PC-3 (cell line): ENCODE measurements around the gene HKDC1. TPM values are rescaled to one million over a fixed set of nuclear protein-coding genes. Genes with fewer than 3 reads are reported as not detected.
A peak's percentile ranks its signal among the peaks of the same experiment; 100 is the strongest.
"Not testable (repeated sequence)": the region's sequence is repeated elsewhere in the genome, so short reads cannot be mapped to it uniquely, and the experiment has no call there.

Experiments
- ATAC-seq: fragments of 200-7000 bp; cut with Tn5 transposase; 2 replicates; pipeline ENCODE4 v1.9.1; 2020; ENCODE audit warnings: mild to moderate bottlenecking, moderate library complexity
- Bru-seq: library from RNA; stranded (reverse); fragments of 400-500 nt; gene quantifications from one replicate; lab custom pipeline; 2021; lab: Mats Ljungman, UMichigan
- BruChase-seq, 2 experiments: library from RNA; stranded (reverse); fragments of 400-500 nt; gene quantifications; one replicate each; lab custom pipeline; 2021; lab: Mats Ljungman, UMichigan
- BruUV-seq: library from RNA; stranded (reverse); fragments of 400-500 nt; replicated peaks from 2 replicates; lab custom pipeline; 2021; lab: Mats Ljungman, UMichigan
- CTCF ChIA-PET: fragments of 300-600 bp; sonication (Branson Sonifier 250); formaldehyde crosslinking; loops from one replicate; lab custom pipeline; 2022; ENCODE audit warnings: antibody characterized with exemption; lab: Charles Lee
- POLR2A ChIA-PET: fragments of 300-600 bp; sonication (Branson Sonifier 250); formaldehyde crosslinking; loops from one replicate; lab custom pipeline; 2022; ENCODE audit warnings: antibody characterized with exemption; ENCODE audit not compliant: unreplicated experiment; lab: Charles Lee
- DNase-seq: peaks from one replicate; pipeline ENCODE4 v3.0.0-alpha.2; 2015
- H2AFZ ChIP-seq: fragments of 300-600 bp; sonication (generic); 2 replicates; pipeline ENCODE4 v1.6.0; 2016; ENCODE audit warnings: antibody characterized with exemption, low read length
- H3F3A ChIP-seq: fragments of 300-600 bp; sonication (generic); one replicate; pipeline ENCODE4 v1.6.0; 2017; ENCODE audit warnings: antibody characterized with exemption, low read length, control low read depth, mild to moderate bottlenecking; ENCODE audit not compliant: unreplicated experiment
- H3K27ac ChIP-seq: fragments of 300-600 bp; sonication (generic); 2 replicates; pipeline ENCODE4 v1.5.1; 2016; ENCODE audit warnings: mild to moderate bottlenecking, low read length
- H3K27me3 ChIP-seq: fragments of 300-600 bp; sonication (generic); 2 replicates; pipeline ENCODE4 v1.6.1; 2016; ENCODE audit warnings: low read length, mixed read lengths
- H3K36me3 ChIP-seq: fragments of 300-600 bp; sonication (generic); 2 replicates; pipeline ENCODE4 v1.6.1; 2016; ENCODE audit warnings: low read depth, mixed run types, low read length, mixed read lengths
- H3K4me1 ChIP-seq: fragments of 300-600 bp; sonication (generic); 2 replicates; pipeline ENCODE4 v1.5.1; 2016; ENCODE audit warnings: low read length; ENCODE audit not compliant: insufficient read depth
- H3K4me2 ChIP-seq: fragments of 300-600 bp; sonication (generic); 2 replicates; pipeline ENCODE4 v1.6.0; 2016; ENCODE audit warnings: low read length
- H3K4me3 ChIP-seq: fragments of 300-600 bp; sonication (generic); 2 replicates; pipeline ENCODE4 v1.5.1; 2016; ENCODE audit warnings: mild to moderate bottlenecking, low read length, mixed read lengths
- H3K79me2 ChIP-seq: fragments of 300-600 bp; sonication (generic); 2 replicates; pipeline ENCODE4 v1.6.1; 2017; ENCODE audit warnings: low read length, mixed read lengths
- H3K9ac ChIP-seq: fragments of 300-600 bp; sonication (generic); 2 replicates; pipeline ENCODE4 v1.6.0; 2016; ENCODE audit warnings: mild to moderate bottlenecking, low read length
- H3K9me2 ChIP-seq: fragments of 300-600 bp; sonication (generic); replicated peaks from 2 replicates; pipeline ENCODE4 v1.6.1; 2016; ENCODE audit warnings: mixed run types, low read length, mixed read lengths
- H3K9me3 ChIP-seq: fragments of 300-600 bp; sonication (generic); 2 replicates; pipeline ENCODE4 v1.6.1; 2016; ENCODE audit warnings: low read length, mixed read lengths
- H4K20me1 ChIP-seq: fragments of 300-600 bp; sonication (generic); 2 replicates; pipeline ENCODE4 v1.6.1; 2016; ENCODE audit warnings: low read length, mixed read lengths
- CTCF ChIP-seq: fragments of 300-600 bp; sonication (generic); conservative IDR thresholded peaks from 2 replicates; pipeline ENCODE4 v1.5.1; 2017; ENCODE audit warnings: antibody characterized with exemption, low read depth, mild to moderate bottlenecking, low read length
- EZH2 ChIP-seq: fragments of 300-600 bp; sonication (generic); IDR thresholded peaks from one replicate; pipeline ENCODE4 v1.6.1; 2017; ENCODE audit warnings: antibody characterized with exemption, mild to moderate bottlenecking, low read length; ENCODE audit not compliant: unreplicated experiment
- EZH2phosphoT487 ChIP-seq: fragments of 300-600 bp; sonication (generic); IDR thresholded peaks from 2 replicates; pipeline ENCODE4 v1.6.1; 2018; ENCODE audit warnings: mild to moderate bottlenecking, antibody characterized with exemption, low read length, borderline replicate concordance
- intact Hi-C: fragments of 100-400 bp; cut with micrococcal nuclease; formaldehyde crosslinking; loops from 2 replicates; pipeline ENCODE4 v1.9.0; 2023
- long read RNA-seq: library from polyadenylated mRNA; unstranded; transcript quantifications from one replicate; pipeline ENCODE4 v2.0.0, GENCODE V29; 2021; ENCODE audit not compliant: unreplicated experiment
- total RNA-seq: library from RNA; depleted of rRNA; stranded (reverse); fragments of >200 nt; gene quantifications from 2 replicates; pipeline ENCODE4 v1.2.3, GENCODE V29; 2014; rRNA removed

Gene HKDC1
- 0.44 and 1.2 TPM in 2 replicates for total RNA-seq
- percentile 31 among the genes with signal in this experiment for Bru-seq, nascent RNA
- BruChase-seq, experiment 1, labeled RNA remaining after a 6-hour chase: percentile 36 among the genes with signal in this experiment
- BruChase-seq, experiment 2, labeled RNA remaining after a 2-hour chase: percentile 41 among the genes with signal in this experiment
- long read RNA-seq, partial matches to known transcripts: 1 of 1 reads
- long read RNA-seq, other reads (novel, unspliced or antisense): 0 of 1 reads

GRCh38 chr10:69220041-69220451 is at the start of gene HKDC1:
Gene HKDC1, plus strand, starts transcription at chr10:69220332. Its CDS starts 104 bp downstream, at chr10:69220436.
- TF ChIP-seq EZH2 (no peak), EZH2phosphoT487 (no peak), CTCF (no peak)
- POLR2A ChIA-PET: no interaction called here
- Histone ChIP-seq H3K9ac (no peak within 1 kb of the TSS), H3K27me3 (no peaks in the 10 kb centered on the region), H3K9me3 (no peaks in the 10 kb centered on the region), H3K36me3 (no peaks in the 10 kb centered on the region), H3K79me2 (no peaks in the 10 kb centered on the region), H3K4me3 (no peak within 1 kb of the TSS), H3K4me1 (peaks cover 33% of the 10 kb centered on the region), H3K9me2 (no peaks in the 10 kb centered on the region), H4K20me1 (no peaks in the 10 kb centered on the region), H3K27ac (no peak within 1 kb of the TSS), H3K4me2 (no peak within 1 kb of the TSS), H3F3A (no peaks in the 10 kb centered on the region), H2AFZ (no peak within 1 kb of the TSS)
- intact Hi-C loops: no loop called here
- no peak for DNase-seq
- CTCF ChIA-PET: no interaction called here
- no TSS peak for BruUV-seq
- ATAC-seq: no peak

GRCh38 chr10:69172241-69172982 is 47.7 kb upstream of the HKDC1 start:
- H4K20me1 ChIP-seq: no peaks in the 10 kb centered on the region
- BruUV-seq: no TSS peak
- no peaks in the 10 kb centered on the region for H3K4me1 ChIP-seq
- no peaks in the 10 kb centered on the region for H3K9me3 ChIP-seq
- no peak for TF ChIP-seq CTCF
- H3K27me3 ChIP-seq: no peaks in the 10 kb centered on the region
- H3K4me2 ChIP-seq: no peak overlapping the region
- no peak overlapping the region for H3K4me3 ChIP-seq
- ChIA-PET CTCF (no interaction called here), POLR2A (no interaction called here)
- no peaks in the 10 kb centered on the region for H3K79me2 ChIP-seq
- DNase-seq (no peak), ATAC-seq (no peak)
- H3K9me2 ChIP-seq: no peaks in the 10 kb centered on the region
- no peak overlapping the region for H3K9ac ChIP-seq
- no peaks in the 10 kb centered on the region for H3F3A ChIP-seq
- peaks cover 33% of the 10 kb centered on the region for H3K36me3 ChIP-seq
- no peak overlapping the region for H3K27ac ChIP-seq
- intact Hi-C loops: no loop called here
- no peak overlapping the region for H2AFZ ChIP-seq

GRCh38 chr10:69175326-69175725 is 44.8 kb upstream of the HKDC1 start:
- H4K20me1 ChIP-seq, H3K9ac ChIP-seq, ATAC-seq, H3K27me3 ChIP-seq, H3K79me2 ChIP-seq, DNase-seq, H3K9me2 ChIP-seq, H3K9me3 ChIP-seq, CTCF ChIA-PET, BruUV-seq, H3K4me2 ChIP-seq, H3K4me3 ChIP-seq, intact Hi-C loops, POLR2A ChIA-PET, H3F3A ChIP-seq, H2AFZ ChIP-seq, H3K27ac ChIP-seq: not testable (repeated sequence)
- peaks cover 10% of the 10 kb centered on the region for H3K4me1 ChIP-seq
- peaks cover 19% of the 10 kb centered on the region for H3K36me3 ChIP-seq
